ENCODE measurements around the gene EGF. TPM values are rescaled to one million over a fixed set of nuclear protein-coding genes. Genes with fewer than 3 reads are reported as not detected.
A peak's percentile ranks its signal among the peaks of the same experiment; 100 is the strongest.

Gene EGF
- total RNA-seq, 6 experiments from 2014 or later, result 1.1 to 2.2 (median 1.7) TPM

GRCh38 chr4:109999585-109999912 is 86.9 kb downstream of the EGF start:
- Mint-ChIP-seq H3K9me3 (no peaks in the 10 kb centered on the region), H3K36me3 (ENCODE audit: low read depth) (no peaks in the 10 kb centered on the region), H3K27me3 (ENCODE audit: insufficient read depth) (peaks cover 2% of the 10 kb centered on the region), H3K27ac (no peak overlapping the region), H3K4me3 (no peak overlapping the region), H3K4me1 (ENCODE audit: low read depth) (0 out of 2 replicates have a peak, but pooled peaks cover 6% of the 10 kb centered on the region)
- no peak for DNase-seq
- TF ChIP-seq CTCF (IDR thresholded peaks at IDR 0.05), result no peak

GRCh38 chr4:110002326-110002725 is 89.6 kb downstream of the EGF start:
- Mint-ChIP-seq H3K4me1 (ENCODE audit: low read depth) (no peaks in the 10 kb centered on the region), H3K4me3 (no peak overlapping the region), H3K9me3 (no peaks in the 10 kb centered on the region), H3K27ac (no peak overlapping the region), H3K27me3 (ENCODE audit: insufficient read depth) (peaks cover 2% of the 10 kb centered on the region; the same call in 1 of the 2 replicates), H3K36me3 (ENCODE audit: low read depth) (no peaks in the 10 kb centered on the region)
- no peak for TF ChIP-seq CTCF (IDR thresholded peaks at IDR 0.05)
- no peak for DNase-seq

- TF ChIP-seq CTCF (IDR thresholded peaks at IDR 0.05), result no peak
- H3K36me3 Mint-ChIP-seq (ENCODE audit: low read depth), result no peaks in the 10 kb centered on the region
- no peaks in the 10 kb centered on the region for H3K9me3 Mint-ChIP-seq
- peak; percentile 8 for DNase-seq
- H3K27ac Mint-ChIP-seq, result no peak overlapping the region
- H3K4me1 Mint-ChIP-seq (ENCODE audit: low read depth), result no peaks in the 10 kb centered on the region
- no peak overlapping the region for H3K4me3 Mint-ChIP-seq
- H3K27me3 Mint-ChIP-seq (ENCODE audit: insufficient read depth), result peaks cover 1% of the 10 kb centered on the region; the same call in 1 of the 2 replicates
These were observed 90.9 kb downstream of the EGF start for GRCh38 chr4:110003401-110004187.

- DNase-seq, result no peak
- TF ChIP-seq CTCF (IDR thresholded peaks at IDR 0.05), result no peak
- Mint-ChIP-seq H3K4me1 (ENCODE audit: low read depth) (no peaks in the 10 kb centered on the region), H3K4me3 (no peak overlapping the region), H3K9me3 (no peaks in the 10 kb centered on the region), H3K36me3 (ENCODE audit: low read depth) (no peaks in the 10 kb centered on the region), H3K27ac (no peak overlapping the region), H3K27me3 (ENCODE audit: insufficient read depth) (no peaks in the 10 kb centered on the region)
These were observed 91.9 kb downstream of the EGF start for GRCh38 chr4:110004556-110004955.

GRCh38 chr4:110005461-110006056 is 92.9 kb downstream of the EGF start:
- no peaks in the 10 kb centered on the region for H3K36me3 Mint-ChIP-seq (ENCODE audit: low read depth)
- no peaks in the 10 kb centered on the region for H3K9me3 Mint-ChIP-seq
- peak; percentile 69 for DNase-seq
- no peak overlapping the region for H3K27ac Mint-ChIP-seq
- no peaks in the 10 kb centered on the region for H3K27me3 Mint-ChIP-seq (ENCODE audit: insufficient read depth)
- no peaks in the 10 kb centered on the region for H3K4me1 Mint-ChIP-seq (ENCODE audit: low read depth)
- H3K4me3 Mint-ChIP-seq, result no peak overlapping the region
- TF ChIP-seq CTCF (IDR thresholded peaks at IDR 0.05), result peak; percentile 89
